Upper lobe of right lung (tissue), 1 donor: ENCODE measurements around the gene VGF. TPM values are rescaled to one million over a fixed set of nuclear protein-coding genes. Genes with fewer than 3 reads are reported as not detected.

ENCODE experiments used
- ATAC-seq: fragments of 200-7000 bp; cut with Tn5 transposase; one replicate; pipeline ENCODE4 v1.9.1; 2020; ENCODE audit warnings: mild to moderate bottlenecking, moderate library complexity
- DNase-seq: peaks from one replicate; pipeline ENCODE4 v3.0.0-alpha.2; 2020
- H3K27ac ChIP-seq: fragments of 200-600 bp; one replicate; pipeline ENCODE4 v1.8.0; 2022
- H3K27me3 ChIP-seq: fragments of 200-600 bp; one replicate; pipeline ENCODE4 v1.8.0; 2022; ENCODE audit warnings: mild to moderate bottlenecking
- H3K36me3 ChIP-seq: fragments of 200-600 bp; one replicate; pipeline ENCODE4 v1.8.0; 2022
- H3K4me1 ChIP-seq: fragments of 200-600 bp; one replicate; pipeline ENCODE4 v1.8.0; 2022
- H3K4me3 ChIP-seq: fragments of 200-600 bp; one replicate; pipeline ENCODE4 v1.8.0; 2022; ENCODE audit warnings: mild to moderate bottlenecking
- H3K9me3 ChIP-seq: fragments of 200-600 bp; one replicate; pipeline ENCODE4 v1.8.0; 2022
- CTCF ChIP-seq: fragments of 200-600 bp; IDR thresholded peaks from one replicate; pipeline ENCODE4 v1.8.0; 2022; ENCODE audit warnings: antibody characterized with exemption
- intact Hi-C: fragments of 100-400 bp; cut with DNase I; formaldehyde crosslinking; loops from one replicate; pipeline ENCODE4 v1.11.0; 2022
- total RNA-seq: library from RNA; stranded (reverse); fragmentation: NEBNext Ultra II Directional; extraction: Animal tissue kit (Norgen Biotek cat#: 25700); gene quantifications from one replicate; pipeline ENCODE4 v1.2.1, GENCODE V29; 2021
- donor health status: DM: no; HTN: yes; CAD: no; lungs with severe emphysema.

The VGF gene
- total RNA-seq, 1 donor from 2014 or later = not detected

- Histone ChIP-seq H3K4me3 (no peak overlapping the region), H3K36me3 (no peaks in the 10 kb centered on the region), H3K9me3 (no peaks in the 10 kb centered on the region), H3K27me3 (no peaks in the 10 kb centered on the region), H3K27ac (no peak overlapping the region), H3K4me1 (peaks cover 16% of the 10 kb centered on the region)
- no peak for ATAC-seq
- intact Hi-C loops = loop anchor here (5.0 kb wide), 1 partner anchor 141 kb away; no protein-coding TSS in a partner anchor
- DNase-seq = no peak
- TF ChIP-seq CTCF = no peak
These were observed 24.5 kb downstream of the VGF start for GRCh38 chr7:101140746-101141382.

- ATAC-seq = no peak
- no peaks in the 10 kb centered on the region for H3K27me3 ChIP-seq
- H3K9me3 ChIP-seq = no peaks in the 10 kb centered on the region
- no peak overlapping the region for H3K27ac ChIP-seq
- intact Hi-C loops = loop anchor here (5.0 kb wide), 1 partner anchor 142 kb away; no protein-coding TSS in a partner anchor
- no peak for TF ChIP-seq CTCF
- DNase-seq = no peak
- H3K36me3 ChIP-seq = no peaks in the 10 kb centered on the region
- H3K4me1 ChIP-seq = peaks cover 16% of the 10 kb centered on the region
- no peak overlapping the region for H3K4me3 ChIP-seq
These were observed 25.1 kb downstream of the VGF start for GRCh38 chr7:101140339-101140699.

- intact Hi-C loops = loop anchor here (5.0 kb wide), 1 partner anchor 41 kb away; no protein-coding TSS in a partner anchor
These were observed 27.0 kb downstream of the VGF start for GRCh38 chr7:101138213-101138870.

GRCh38 chr7:101137651-101138212 is 27.6 kb downstream of the VGF start:
- TF ChIP-seq CTCF = no peak
- Histone ChIP-seq H3K4me1 (peaks cover 16% of the 10 kb centered on the region), H3K9me3 (no peaks in the 10 kb centered on the region), H3K4me3 (no peak overlapping the region), H3K27ac (peak overlapping the region; percentile 55), H3K27me3 (no peaks in the 10 kb centered on the region), H3K36me3 (no peaks in the 10 kb centered on the region)
- DNase-seq = no peak
- intact Hi-C loops = loop anchor here (5.0 kb wide), 1 partner anchor 40 kb away; no protein-coding TSS in a partner anchor
- ATAC-seq = peak; percentile 2

More at GRCh38 chr7:101138213-101138870, 27.0 kb downstream of the VGF start:
- Histone ChIP-seq H3K27ac (peak overlapping the region; percentile 55), H3K27me3 (no peaks in the 10 kb centered on the region), H3K9me3 (no peaks in the 10 kb centered on the region), H3K36me3 (no peaks in the 10 kb centered on the region), H3K4me1 (peaks cover 16% of the 10 kb centered on the region), H3K4me3 (no peak overlapping the region)
- peak; percentile 84 for DNase-seq
- TF ChIP-seq CTCF = peak; percentile 78
- ATAC-seq = peak; percentile 90

GRCh38 chr7:101134399-101134980 is 30.9 kb downstream of the VGF start:
- Histone ChIP-seq H3K27ac (no peak overlapping the region), H3K36me3 (no peaks in the 10 kb centered on the region), H3K9me3 (no peaks in the 10 kb centered on the region), H3K4me1 (peaks cover 16% of the 10 kb centered on the region), H3K27me3 (no peaks in the 10 kb centered on the region), H3K4me3 (no peak overlapping the region)
- intact Hi-C loops = no loop called here
- ATAC-seq (no peak), DNase-seq (no peak)
- no peak for TF ChIP-seq CTCF
